Astrocyte of the hippocampus (primary cell): ENCODE results near the gene S1PR3.
"Not testable (repeated sequence)": the region's sequence is repeated elsewhere in the genome, so short reads cannot be mapped to it uniquely, and the experiment has no call there.

Source experiments
- DNase-seq: peaks from one replicate; pipeline ENCODE4 v3.0.0; 2011; ENCODE audit warnings: low read depth, low spot score

Gene S1PR3

DNA sequence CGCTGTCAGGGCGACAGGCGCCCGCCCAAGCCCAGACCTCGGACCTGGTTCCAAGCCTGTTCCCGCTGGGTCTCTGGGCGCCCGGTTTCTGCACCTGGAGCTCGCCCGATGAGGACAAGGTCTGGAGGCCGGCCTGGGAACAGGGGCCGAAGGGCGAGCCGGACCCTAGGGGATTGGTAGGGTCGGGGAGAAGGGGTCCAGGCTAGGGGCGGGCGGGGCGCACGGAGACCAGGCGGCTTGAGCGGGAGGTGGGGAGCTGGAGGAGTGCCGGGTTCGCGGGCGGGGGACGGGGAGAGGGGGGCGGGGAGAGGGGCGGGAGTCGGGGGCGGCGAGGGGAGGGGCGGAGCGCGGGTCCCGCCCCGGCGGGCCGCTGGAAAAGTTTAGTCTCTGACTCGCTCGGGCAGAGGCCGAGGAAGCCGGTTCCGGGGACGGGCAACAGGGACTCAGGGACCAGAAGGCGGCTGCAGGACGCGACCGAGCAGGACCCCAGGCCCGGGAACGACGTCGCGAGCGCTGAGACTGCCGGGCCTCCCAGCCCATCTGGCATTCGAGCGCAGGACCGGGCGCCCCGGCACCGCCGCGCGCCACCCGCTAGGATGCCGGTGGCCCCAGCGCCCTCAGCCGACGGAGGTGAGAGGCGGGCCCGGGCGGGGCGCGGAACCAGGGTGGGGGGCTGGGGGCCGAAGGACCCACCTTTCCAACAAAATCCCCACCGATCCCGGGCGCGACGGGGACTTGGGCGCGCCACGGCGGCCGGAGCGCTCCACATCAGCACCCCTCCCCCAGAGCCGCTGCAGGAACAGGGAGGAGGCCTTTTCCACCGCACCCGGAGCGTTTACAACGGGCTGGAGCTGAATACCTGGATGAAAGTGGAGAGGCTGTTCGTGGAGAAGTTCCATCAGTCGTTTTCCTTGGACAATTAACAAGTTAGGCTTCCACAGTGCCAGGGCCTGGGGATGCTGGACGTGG, at the start of gene S1PR3:
S1PR3 (plus strand) TSS at position 403 of the 969 bp plus-strand sequence. CDS start 9,733 bp downstream, outside the sequence.
- DNase-seq: peak; percentile 68

DNA sequence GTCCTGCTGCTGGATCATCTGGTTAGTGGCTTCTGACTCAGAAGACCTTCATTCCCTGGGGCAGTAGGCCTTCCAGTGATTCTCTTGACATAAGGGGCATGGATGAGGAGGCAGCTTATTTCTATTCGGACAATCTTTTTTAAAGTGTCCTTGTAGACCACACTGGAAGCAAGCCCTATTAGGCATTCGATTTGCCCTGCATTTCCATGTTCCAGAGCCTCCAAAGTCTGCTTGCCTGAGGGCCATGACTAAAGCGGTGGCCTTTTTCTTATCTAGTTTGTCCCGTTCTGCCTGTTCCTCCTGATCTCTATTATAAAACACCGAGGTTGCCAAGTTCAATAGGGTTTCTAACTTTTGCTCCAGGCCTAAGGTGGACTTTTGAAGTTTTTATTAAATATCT, 49.7 kb upstream of the S1PR3 start:
- not testable (repeated sequence) for DNase-seq

DNA sequence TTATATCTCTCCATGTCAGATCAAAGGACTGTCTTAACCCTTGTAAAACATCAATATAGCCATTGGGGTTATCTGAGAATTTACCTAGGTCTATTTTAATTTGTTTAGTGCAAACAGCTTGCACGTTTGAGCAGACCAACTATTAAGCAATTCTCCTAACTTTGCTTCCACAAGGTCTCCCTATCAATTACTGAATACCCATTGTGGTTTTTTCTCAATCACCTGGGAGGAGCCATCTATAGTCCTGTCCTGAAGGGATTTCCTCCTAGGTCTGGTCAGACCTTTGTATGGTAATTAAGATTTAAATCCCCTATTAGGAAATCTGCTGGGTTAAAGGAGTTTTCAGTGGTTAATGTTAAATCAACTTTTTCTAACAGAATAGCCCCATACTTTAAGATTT, 48.9 kb upstream of the S1PR3 start:
- DNase-seq: no peak

DNA sequence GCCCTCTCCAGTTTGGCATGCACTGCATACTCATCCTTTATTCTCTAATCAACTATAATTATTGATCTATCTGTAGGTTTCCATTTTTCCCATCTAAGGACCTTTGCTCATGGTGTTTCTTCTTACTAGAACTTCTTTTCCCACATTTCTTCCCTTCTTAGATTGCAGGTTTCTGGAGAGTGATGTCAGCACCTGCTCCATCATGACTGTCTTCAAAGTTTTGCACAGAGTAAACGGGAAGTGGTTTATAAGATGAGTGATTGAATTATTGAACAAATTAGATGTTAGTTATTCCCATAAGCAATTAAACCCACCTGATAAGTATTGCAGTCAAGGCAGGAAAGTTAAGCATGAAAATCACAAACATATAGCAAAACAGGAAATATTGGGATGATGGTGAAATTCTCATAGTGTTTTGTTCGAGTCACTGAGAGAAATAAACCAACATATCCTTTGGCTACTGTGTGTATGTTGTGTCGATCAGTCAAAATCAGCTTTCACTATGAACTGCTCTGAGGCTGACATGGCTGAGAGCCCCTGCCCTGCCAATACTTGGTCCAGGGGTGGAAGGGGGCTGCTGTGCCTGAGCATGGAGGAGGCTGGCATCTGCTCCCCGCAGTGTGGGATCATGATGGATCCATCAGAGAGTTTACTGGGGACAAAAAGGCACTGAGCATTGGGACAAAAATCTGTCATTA, 45.5 kb upstream of the S1PR3 start:
- no peak for DNase-seq

DNA sequence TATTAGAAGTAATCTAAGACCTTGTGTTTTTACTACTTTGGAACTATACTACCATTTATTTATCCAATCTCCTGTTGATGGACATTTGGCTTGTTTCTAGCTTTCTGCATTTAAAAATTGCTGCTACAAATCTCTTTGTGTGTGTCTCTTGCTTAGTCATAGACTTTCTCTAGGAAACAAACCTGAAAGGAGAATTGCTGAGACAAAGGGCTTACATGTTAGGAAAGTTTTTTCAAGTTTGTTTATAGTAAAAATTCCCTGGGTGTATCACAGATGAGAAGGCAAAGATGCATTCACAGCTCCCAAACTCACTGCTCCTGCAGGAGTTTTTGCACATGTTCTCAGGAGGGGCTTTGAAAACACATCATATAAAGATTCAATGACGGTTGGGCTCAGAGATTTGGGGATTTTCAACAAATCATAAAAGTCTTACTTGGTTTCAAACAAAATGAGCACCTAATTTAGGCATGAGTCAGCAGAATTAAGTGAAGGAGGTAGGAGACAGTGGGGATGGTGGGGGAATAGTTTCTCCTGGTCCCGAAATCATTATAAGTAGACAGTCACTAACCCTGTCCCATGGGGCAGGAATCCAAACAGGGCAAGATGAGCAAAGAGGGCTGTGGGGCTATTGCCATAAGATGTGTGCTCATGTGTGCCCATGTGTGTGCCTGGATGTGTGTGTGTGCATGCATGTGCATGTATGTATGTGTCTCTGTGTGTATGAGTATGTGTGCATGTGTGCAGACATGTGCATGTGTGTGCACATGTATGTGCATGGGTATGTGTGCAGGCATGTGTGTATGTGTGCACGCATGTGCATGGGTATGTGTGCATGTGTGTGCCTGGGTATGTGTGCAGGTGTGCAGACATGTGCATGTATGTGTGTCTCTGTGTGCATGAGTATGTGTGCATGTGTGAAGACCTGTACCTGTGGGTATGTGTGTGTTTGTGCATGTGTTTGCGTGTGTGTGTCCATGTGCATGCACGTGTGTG, 43.4 kb upstream of the S1PR3 start:
- peak; percentile 50 for DNase-seq

DNA sequence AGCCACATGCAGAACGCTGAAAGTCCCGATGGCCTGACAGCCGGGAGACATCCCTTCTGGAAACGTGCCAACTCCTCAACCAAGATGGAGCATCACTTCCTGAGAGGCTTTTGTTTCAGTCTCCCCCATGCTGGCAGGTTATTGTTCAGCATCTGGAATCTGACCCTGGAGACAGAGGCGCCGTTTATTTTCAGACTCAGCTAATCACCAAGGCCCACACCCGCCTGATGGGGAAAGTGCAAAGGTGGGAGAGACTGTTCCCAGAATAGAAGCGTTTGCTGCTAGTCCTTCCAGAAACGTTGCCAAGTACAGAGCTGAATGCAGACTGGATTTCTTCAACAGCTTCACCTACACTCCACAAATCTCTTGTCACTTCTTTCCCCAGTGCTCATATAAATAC, 41.8 kb upstream of the S1PR3 start:
- DNase-seq: peak; percentile 11

DNA sequence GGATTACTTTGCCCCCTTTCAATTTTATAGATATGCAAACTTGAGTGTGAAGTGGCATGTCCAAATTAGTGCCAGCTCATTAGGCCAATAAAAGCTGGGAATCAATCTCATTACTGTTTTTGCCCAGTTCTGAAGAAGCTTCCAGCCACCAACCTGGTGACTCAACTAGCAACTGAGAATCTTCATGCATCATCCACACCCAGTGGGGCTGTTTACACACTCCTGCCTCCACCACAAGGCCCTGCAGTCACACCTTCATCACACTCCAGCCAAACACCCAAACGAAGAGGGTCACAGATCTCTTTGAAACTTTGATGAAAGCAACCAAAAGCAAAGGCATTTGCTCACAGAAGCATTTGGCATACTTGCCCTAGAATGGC, 41.3 kb upstream of the S1PR3 start:
- DNase-seq: peak; percentile 14

DNA sequence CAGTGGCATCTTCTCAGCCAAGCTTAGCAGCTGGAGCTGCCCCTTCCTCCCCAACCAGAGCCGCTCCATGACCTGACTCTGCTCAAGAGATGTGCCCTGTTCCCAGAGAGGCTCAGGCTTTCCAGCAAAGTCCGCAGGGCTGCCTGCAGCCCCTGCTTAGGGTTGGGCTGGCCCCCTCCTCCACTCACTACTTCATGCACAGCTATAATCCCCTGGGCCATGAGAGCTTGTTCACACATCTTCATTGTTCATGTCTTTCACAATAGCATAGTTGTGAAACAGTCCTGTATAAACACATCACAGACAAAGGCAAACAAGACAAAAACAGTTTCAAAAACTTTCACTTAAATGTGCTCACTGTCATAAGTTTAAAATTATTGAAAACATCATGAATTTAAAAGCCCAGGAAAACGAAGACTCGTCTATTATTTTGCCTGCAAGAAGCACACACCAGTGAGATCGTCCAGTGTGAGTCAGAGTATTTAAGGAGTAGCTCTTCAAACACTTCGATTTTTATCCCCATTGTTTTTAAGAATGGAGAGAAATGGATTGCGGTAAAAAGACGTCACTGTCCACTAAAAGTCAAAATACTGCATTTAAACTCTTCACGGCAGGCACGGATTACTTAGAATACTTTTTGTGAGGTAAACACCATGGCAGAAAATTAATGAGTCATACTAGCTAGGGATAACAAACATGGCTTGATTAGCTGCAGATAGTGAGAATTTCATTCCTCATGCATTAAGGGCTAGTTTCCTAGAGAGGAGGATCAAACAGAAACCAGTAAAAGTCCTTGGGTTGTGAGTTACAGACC, 40.7 kb upstream of the S1PR3 start:
- peak; percentile 74 for DNase-seq

DNA sequence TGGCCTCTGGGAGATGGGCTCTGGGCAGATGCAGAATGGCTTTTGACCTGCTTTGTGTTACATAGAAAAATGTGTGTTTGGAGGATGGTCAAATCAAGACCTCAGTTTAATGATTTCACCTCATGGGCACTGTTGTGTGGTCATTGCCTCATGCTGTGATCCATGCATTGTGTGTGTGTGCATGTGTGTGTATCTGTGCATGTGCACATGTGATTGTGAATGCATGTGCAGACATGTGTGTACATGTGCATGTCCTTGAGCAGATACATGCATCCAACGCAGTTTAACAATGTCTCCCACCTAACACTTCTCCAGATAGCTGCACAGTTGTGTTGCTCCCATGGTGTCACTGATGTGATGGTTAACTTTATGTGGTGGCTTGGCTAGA, 40.1 kb upstream of the S1PR3 start:
- no peak for DNase-seq

DNA sequence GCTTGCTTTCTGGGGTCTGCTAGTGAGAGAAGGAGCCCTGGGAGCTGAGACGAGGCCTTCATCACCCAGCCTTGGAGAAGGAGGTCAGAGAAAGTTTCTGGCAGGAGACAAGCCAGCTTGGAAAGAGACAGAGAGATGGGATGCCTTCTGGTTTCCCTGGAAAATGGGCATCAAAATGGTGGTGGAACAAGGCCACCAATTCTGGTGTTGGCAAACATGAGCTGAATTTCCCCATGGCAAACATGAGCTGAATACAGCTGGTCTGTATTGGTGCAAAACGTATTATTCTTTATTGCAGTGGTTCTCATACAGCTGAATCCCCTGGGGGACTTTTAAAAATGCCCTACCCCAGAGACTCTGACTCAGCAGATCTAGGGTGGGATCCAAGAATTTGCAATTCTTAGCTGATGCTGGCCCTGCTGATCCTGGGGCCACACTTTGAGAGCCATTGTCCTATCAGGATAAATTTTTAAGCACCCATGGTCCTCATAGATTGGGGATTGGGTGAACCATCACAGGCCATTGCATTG, 39.1 kb upstream of the S1PR3 start:
- no peak for DNase-seq

DNA sequence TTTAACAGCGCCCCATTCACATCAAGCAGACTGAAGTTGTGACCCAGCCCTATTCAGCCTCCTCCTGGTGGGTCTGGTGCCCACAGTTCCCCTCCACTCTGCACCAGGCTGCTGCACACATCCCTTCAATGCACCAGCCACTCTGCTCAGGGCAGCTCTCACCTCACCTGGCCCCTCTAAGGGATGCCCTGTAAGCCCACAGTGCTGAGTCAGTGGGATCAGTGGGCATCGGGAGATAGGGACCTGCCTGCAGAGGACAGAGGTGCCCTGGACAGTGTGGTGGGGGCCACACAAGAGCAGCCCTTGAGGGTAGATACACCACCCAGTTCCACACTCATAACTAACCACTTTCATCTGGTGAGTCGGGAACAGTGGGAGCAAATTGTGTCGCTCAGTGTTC, 38.3 kb upstream of the S1PR3 start:
- no peak for DNase-seq

DNA sequence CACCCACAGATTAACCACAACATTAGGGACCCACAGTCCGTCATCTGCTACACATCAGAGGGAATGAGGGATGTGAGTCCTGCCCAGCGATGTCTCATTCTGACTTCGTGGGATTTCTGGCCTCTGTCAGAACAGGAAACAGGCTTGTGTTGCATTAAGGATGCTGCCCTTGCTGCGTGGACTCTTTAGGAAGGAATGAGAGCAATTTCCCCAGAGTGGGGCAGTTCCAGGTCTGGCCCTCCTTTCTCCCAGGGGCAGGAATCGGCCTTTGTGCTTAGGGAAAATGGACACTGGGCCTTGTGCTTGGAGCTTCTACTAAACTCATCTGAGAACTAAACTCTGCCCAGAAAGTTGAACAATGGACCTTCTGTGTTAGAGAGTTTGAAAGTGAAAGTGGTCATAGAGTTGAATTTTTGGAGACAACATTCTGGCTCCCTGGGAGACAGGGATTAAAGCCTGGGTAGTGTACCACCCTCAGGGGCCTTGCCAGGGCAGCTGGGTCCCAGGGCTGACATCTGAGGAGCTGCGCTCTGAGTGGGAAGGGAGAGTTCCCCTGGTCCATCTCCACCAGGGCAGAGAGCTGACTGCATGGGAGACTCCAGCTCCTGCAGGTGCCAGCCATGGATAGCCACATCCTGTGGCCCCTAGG, 37.8 kb upstream of the S1PR3 start:
- peak; percentile 77 for DNase-seq

DNA sequence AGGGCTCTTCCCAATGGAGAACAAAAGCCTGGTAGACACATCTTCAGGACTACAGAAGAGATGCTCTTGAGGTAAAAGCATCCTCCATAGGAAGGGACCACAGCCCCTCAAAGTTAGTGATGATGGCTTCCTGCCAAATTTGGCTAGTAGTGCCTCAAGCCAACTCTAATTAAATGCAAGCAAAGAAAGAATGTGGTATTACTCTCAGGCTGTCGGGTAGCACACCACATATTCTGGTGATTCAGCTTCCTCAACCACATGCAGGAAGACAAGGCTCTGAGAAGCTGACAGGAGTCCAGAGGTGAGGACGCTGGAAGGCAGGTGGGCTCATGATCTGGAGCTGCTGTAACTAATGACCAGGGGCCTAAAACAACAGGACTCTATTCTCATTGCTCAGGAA, 37.2 kb upstream of the S1PR3 start:
- DNase-seq: peak; percentile 80

DNA sequence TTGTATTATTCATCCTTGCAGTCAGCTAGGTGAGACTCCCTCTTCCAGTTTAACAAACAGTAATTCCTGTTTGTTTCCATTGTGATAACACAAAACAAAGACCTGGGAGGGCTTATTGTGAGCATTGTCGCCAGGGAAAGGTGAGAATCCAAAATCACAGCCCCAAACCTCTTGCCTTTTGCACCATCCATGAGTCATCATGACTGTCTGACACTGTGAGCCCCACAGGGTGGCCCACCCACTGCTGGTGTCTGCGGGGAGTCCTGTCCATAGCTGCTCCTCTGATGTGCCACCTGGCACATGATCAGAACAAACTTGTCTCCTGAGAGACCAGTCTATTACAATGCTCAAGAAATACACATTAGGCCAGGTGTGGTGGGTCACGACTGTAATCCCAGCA, 33.7 kb upstream of the S1PR3 start:
- DNase-seq: no peak

DNA sequence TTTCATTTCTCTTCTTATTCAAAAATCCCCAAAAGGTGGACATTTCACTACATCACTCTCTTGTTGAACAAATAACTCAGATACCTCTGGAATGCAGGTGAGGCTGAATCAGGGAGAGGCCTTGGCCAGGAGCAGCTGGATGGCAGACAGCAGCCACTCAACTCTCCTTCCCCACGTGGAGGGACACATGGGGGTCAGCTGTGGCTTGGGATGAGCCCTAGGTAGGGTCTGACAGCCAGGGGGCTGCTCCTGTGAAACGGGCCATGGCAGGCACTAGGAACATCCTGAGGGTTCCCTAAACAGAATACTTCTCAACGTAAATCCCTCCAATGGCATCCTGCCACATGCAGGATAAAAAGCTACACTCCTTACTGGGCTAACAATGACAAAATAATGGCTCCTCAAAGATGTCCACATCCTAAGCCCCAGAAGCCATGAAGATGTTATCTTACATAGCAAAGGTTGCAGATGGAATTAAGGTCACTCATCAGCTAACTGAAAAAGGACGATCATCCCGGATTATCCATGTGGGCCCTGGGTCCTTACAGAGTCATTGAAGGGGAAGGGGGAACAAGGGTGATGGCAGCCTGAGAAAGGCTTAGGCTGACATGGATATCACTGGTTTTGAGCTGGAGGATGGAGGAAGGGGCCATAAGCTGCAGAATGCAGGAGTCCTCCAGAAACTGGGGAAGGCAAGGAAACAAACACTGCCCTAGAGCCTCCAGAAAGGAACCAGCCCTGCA, 31.4 kb upstream of the S1PR3 start:
- DNase-seq: no peak

DNA sequence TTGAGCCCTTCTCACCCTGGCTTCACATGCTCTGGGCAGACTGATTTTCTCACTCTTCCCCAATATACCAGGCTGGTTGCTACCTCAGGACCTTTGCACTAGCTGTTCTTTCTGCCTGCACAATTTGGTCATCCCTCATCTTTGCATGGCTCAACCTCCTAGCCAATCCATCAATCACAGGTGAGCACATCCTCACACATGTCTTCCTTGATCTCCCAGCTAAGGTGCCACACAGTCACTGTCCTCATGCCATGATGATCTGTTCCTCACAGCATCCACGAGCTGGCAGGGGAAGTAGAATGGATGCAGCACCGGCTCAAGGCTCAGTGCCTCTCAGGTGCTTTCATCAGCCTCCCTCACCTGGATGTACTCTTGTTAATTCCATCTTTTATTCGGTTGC, 30.6 kb upstream of the S1PR3 start:
- DNase-seq: no peak

DNA sequence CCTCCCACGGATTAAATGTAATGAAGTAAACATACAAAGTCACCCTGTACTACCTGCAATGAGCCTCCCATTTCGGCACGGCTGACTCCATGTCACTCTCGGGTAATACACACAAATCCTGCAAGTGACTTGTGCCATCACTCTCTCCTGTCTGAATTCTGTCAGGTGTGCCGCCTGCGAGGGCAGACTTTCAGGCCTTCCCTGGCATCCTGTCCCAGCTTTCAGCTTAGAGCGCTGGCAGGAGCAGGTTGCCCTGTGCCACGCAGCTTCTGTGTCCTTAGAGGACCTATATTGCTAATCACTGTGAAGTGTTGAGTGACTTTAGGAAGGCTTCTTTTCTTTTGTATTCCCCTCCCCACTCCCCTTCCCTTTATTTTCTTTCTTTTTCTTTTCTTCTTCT, 25.8 kb upstream of the S1PR3 start:
- DNase-seq: no peak

DNA sequence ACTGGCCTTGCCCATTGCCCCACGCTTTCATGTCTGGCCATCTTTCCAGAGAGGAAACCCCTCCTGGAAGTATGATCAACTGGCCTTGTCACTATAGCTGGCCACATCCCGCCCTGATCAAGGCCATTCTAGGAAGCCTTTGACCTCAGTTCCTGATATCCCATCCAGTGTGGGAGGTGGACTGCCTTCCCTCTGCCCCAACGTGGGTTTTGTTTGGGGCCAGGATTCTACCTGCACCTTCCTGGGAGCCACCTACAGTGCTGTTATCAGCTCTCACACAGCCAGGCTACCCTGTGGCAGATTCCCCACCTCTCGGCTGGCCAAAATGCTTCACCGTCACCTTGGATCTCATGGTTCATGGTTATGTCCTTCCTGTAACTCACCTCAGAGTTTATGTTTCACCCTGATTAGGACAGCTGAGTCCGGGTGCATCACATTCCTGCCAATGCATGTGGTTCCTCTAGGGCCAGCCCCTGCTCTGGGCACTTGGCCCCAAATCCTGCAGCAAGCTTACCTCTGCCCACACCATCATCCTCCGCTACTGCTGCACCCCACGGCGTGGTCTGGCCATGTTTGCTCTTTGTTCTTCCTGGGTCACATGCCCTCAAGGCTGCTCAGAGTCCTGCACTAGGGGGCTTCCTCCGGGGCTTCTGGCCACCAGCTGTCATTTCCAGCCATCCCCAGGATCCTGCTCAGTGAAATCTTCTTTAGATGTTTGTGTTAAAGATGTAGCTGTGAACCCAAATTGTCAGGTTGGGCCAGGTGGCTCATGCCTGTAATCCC, 24.2 kb upstream of the S1PR3 start:
- DNase-seq: no peak

DNA sequence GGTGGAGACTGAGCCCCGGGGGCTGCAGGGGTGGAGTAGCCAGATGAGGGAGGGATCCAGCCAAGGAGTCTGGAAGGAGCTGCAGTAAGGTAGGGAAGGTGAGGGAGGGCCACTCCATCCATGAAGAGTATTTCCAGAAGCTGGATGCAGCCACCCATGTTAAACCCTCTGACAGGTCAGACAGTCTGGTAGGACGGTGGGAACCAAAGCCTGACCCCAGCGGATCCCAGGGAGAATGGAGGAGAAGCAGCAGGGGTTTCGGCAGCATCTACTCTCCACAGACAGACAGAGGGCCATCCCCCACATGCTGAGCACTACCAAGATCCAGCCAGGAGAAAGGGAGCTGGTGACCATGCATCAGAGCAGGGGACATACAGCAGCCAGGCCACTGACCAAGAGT, 22.5 kb upstream of the S1PR3 start:
- DNase-seq: no peak
